Stimulated activated CD4-positive, alpha-beta T cell treated with anti-CD3 and anti-CD28 coated beads, Interleukin-1b, Interleukin-23, amount 100 ng/mL, for 24 hours (primary cell): ENCODE results near the gene FHIT.

Experiments used
- DNase-seq, 4 experiments: peaks; one replicate each; pipeline ENCODE4 v3.0.0-alpha.2; 2020; ENCODE audit warnings: low read depth in 4 of 4, low spot score in 1 of 4

FHIT gene

DNA sequence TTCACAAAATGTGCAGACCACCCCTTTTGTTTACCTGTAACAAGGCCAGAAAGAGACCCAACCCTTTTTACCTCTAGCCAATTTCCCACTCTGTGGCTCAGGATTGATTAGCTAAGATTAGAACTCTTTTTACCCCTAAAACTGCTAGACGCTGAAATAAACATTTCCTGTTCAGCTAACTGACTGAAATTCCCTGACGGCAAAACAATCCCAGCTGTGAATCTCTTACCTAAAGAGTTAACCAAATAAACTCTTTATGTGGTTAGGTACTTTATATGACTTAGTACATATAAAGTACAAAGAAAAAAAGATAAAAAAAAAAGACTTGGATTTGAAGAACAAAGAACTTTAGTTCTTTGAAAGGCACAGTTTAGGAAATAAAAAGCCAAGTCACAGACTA, 988.7 kb downstream of the FHIT start:
- no peak for DNase-seq

- DNase-seq, result no peak
Observed at GRCh38 chr3:60260546-60260945, 990.7 kb downstream of the FHIT start.

DNA sequence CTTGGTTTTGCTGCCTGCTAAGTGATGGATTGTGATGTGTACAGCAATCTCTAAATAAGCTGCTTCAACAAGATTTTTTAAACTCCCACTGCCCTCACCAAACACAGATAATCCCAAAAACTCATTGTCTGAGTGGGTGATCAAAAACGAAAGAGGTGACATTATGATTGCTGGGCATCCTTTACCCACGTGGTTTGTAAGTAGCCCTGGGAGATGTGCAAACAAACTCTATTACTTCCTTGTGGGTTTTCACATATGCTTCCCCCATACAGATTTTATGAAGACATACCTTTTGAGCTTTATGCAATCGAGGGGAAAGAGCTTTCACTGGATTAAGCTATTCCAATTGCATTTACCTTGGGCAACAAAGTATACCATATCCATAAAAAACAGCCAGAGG, 1000.4 kb downstream of the FHIT start:
- DNase-seq, result no peak

DNA sequence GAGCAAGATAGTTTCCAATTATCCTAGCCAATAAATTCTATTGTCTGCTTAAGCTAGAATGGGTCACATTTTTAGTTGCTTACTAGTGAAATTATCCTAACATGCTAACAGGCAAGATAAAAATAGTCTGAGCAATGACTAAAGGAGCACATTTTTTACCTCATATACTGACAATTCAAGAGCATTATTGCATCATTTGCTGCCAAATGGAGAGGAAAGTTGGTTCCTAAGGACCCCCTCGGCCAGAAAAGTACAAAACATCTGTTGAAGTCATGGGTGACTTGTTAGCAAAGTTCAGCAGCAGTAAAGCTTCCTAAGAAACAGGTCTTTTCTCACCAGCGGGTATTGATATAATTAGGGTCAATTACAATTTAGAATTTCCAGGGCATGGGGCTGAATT, 1001.0 kb downstream of the FHIT start:
- DNase-seq, result no peak

GRCh38 chr3:60246361-60246760, 1004.9 kb downstream of the FHIT start:
- DNase-seq, result no peak

GRCh38 chr3:60243456-60243855, 1007.8 kb downstream of the FHIT start:
- no peak for DNase-seq

GRCh38 chr3:60240492-60240891, 1010.8 kb downstream of the FHIT start:
- DNase-seq, result no peak

DNA sequence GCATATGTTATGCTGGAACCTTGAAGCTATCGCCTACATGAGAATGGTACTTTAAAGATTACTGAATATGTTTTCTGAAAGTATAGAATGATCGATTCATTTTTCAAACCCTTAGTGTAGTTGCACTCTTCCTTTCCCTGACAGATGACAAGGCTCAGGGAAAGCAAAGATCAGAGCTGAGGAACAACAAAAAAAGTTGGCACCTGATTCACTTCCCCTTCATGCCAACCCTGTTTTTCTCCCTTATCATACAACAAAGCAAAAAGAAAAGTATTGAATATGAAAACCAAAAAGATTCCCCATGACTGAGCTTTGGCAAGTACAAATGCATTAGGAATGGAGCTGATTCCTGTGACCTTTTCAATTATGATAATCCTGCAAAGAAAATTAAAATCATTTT, 1012.7 kb downstream of the FHIT start:
- no peak for DNase-seq

- no peak for DNase-seq
Observed at GRCh38 chr3:60229502-60229901, 1021.8 kb downstream of the FHIT start.

DNA sequence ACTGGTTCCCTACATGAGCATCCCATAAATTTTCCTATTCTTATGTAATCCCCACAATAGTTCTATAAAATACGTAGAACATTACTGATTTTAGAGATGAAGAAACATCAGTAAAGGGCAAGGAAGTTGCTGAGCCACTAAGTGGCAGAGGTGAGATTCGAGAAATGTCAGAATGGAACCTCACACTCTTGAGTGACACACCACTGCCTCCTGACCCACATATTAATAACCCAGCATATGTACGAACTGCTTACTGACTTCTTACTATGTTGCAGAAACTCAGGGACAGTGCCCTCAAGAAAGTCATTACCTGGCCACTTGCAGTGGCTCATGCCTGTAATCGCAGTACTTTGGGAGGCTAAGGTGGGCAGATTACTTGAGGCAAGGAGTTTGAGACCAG, 1022.4 kb downstream of the FHIT start:
- DNase-seq, result no peak

- DNase-seq, result no peak
Observed at GRCh38 chr3:60226912-60227311, 1024.3 kb downstream of the FHIT start.

- no peak for DNase-seq
Observed at GRCh38 chr3:60225848-60226247, 1025.4 kb downstream of the FHIT start.

DNA sequence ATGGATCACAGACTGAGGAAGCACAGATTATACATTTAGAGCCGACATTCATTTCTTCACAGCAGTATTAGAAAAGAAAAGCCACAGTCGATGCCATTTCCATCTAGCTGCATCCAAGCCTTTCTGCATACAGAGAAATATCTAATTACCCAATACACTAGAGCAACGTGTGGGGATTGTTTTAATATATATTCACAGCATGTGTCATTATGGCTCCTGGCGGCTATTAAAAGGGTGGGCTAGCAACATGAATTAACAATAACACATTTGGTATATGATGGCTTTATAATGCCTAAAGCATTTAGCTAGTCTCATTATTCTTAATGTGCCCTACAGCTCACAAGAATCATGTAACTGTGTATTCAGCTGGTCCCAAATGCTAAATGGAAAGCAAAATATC, 1030.5 kb downstream of the FHIT start:
- DNase-seq, result no peak

GRCh38 chr3:60219501-60219900, 1031.8 kb downstream of the FHIT start:
- DNase-seq, result no peak

GRCh38 chr3:60217156-60217911, 1033.9 kb downstream of the FHIT start:
- DNase-seq, result no peak

DNA sequence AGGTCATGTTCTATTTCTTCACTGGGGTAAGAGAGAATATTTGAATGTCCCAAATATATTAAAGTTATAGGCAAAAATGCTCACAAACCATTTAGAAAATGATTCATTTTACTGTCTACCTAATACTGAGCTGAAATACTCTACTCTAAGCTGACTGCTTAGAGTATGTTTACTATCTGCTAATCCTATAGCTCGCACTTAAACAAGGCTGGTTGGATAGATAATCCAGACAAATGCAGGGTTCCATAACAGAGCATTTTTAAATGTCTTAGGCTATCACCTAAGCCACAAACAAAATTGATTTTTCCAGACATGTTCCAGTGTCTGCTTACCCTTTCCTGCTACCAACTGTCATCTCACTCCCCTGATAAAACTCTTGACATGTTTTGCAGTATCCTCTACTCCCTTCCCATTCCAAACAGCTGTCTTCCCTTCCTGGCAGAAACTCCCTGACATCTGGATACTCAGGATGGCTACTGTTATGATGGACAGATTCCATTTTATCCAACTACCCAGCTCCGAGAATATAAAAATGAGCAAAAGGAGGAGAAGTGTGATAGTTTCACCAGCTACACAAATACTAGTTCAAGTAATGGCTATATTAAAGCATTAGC, 1034.7 kb downstream of the FHIT start:
- no peak for DNase-seq

DNA sequence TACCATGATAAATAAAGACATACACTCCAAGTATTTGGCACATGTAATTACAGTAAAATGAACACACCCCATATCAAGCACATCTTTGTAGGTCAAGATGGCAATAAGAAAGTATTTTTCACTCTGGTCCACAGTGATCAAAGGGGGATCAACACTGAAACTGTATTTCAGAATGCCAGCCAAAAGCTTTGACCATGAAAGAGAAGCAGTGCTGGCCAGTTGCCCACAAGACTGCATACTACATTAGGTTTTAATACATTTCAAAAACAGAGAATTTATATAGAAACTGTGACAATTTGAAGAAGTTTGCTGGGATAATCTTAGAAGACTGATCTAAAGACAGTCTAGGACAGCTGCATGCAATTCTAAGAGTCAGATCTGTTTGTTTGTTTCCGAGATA, 1035.3 kb downstream of the FHIT start:
- DNase-seq, result no peak

DNA sequence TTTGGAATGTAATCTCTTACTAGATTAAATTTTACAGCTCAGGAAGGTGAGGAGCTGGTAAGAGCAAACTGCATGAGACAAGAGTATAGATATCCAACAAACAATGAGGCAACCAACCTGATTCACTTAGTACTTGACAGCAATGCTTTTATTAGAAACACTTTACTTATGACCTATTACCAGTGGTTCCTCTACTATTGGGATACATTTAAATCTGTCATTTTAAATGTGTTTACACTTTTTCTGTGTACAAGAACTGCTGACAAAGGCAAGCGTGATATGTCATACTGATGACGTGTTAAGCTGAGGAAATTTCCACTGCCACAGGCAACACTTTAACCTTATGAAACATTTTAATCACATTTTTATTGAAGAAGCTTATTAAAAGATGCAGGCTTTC, 1043.3 kb downstream of the FHIT start:
- DNase-seq, result no peak

- no peak for DNase-seq
Observed at GRCh38 chr3:60206206-60206605, 1045.0 kb downstream of the FHIT start.

GRCh38 chr3:60202052-60202726, 1049.1 kb downstream of the FHIT start:
- no peak for DNase-seq

DNA sequence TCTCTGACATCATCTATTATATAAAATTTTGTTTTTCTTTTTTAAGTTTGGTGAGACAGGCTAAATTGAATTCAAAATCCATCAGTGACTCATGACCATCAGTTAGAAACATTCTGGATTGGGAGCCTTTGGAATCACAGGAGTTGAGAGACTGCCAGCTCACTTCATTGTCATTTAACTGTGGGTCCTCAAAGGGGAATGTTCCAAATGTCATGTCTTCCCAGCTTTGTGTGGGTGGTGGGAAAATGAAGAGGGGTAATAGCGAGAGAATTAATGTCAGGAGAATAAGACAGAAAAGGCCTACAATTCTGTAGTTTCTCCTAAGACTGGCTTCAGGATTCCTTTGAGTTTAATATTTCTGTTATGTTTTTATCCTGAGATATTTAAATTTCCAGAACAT, 1051.9 kb downstream of the FHIT start:
- no peak for DNase-seq

- no peak for DNase-seq
Observed at GRCh38 chr3:60198179-60198720, 1053.0 kb downstream of the FHIT start.
